ENCODE results near the gene IQSEC3. TPM values are rescaled to one million over a fixed set of nuclear protein-coding genes. Genes with fewer than 3 reads are reported as not detected.

Gene IQSEC3
- total and polyA plus RNA-seq, 7 experiments from 2014 or later, result 0.36 to 5.5 (median 1.7) TPM; not detected in 1

DNA sequence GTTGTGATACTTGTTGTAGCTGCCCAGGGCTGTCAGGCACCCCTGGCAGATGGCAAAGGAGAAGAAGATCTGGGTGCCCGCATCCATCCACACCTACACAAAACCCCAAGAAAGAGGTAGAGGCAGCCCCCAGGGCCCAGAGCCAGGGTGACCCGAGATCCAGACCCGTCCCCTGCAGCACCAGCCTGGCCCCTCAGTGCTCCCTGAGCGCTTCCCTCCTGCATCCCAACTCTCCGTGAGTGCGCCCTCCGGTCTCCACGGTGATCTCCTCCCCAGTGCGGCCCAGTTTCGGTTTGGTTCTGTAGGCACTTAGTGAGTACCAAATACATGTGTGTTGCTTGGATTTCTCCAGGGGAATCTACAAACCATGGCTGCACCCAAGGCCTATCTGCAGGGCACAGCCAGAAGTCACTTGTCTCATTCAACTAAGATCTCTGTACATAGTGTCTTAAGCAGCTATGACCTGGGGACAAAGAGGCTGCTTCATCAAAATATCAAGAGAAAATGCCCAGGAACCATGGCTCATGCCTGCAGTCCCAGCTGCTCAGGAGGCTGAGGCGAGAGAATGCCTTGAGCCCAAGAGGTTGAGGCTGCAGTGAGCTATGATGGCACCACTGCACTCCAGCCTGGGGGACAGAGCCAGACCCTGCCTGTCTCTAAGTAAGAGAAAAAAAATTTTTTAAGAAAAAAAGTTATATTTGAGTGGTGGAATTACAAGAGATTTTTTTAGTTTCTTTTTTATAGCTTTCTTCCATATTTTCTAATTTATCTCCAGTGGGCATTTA lies 131.5 kb downstream of the IQSEC3 start:
- no peak overlapping the region for H3K27ac Mint-ChIP-seq
- ChIA-PET POLR2A (no interaction called here), CTCF (no interaction called here)
- no peak overlapping the region for H3K4me3 Mint-ChIP-seq
- H3K4me1 Mint-ChIP-seq, result peaks cover 0 to 6% (median 4%) of the 10 kb centered on the region in 7 donors
- peaks cover 0 to 6% (median 0%) of the 10 kb centered on the region in 11 donors for H3K9me3 Mint-ChIP-seq
- Histone ChIP-seq H3K36me3 (ENCODE audit: control insufficient read depth in 2 of 3, insufficient read depth in 3 of 3, low read length in 3 of 3) (no peaks in the 10 kb centered on the region), H3K27ac (ENCODE audit: low read depth, low read length) (no peak overlapping the region), H3K4me1 (ENCODE audit: control insufficient read depth in 2 of 2, insufficient read depth in 2 of 2, low read length in 2 of 2) (no peaks in the 10 kb centered on the region), H3K27me3 (ENCODE audit: control insufficient read depth in 2 of 2, insufficient read depth in 2 of 2, low read length in 2 of 2) (no peaks in the 10 kb centered on the region), H3K4me3 (ENCODE audit: low read length) (no peak overlapping the region), H3K9me3 (ENCODE audit: control insufficient read depth in 2 of 3, low read length in 3 of 3) (no peaks in the 10 kb centered on the region)
- ATAC-seq (no peak), DNase-seq (no peak)
- no peaks in the 10 kb centered on the region for H3K36me3 Mint-ChIP-seq
- intact Hi-C loops (cut with micrococcal nuclease), result no loop called here
- H3K27me3 Mint-ChIP-seq, result peaks cover 19 to 53% (median 45%) of the 10 kb centered on the region in 5 donors

DNA sequence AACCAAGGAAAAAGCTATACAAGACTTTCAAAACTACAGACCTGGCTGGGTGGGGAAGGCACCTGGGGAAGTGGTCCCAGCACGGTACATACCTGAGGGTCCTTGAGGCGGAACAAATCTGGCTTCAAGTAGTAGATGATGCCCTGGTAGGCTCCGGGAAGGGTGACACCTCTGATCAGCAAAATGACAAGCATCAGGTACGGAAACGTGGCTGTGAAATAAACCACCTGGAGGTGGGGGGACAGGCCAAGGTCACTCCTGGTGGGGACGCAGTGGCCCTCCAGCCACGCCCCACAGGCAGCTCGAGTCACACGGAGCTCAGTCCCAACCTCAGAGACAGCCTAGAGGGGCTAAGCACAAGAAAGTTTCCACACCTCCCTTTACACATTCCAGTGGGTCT lies 132.1 kb downstream of the IQSEC3 start:
- ATAC-seq (no peak), DNase-seq (no peak)
- Mint-ChIP-seq H3K4me3 (no peak overlapping the region), H3K4me1 (peaks cover 0 to 6% (median 4%) of the 10 kb centered on the region in 7 donors), H3K27ac (no peak overlapping the region), H3K9me3 (peaks cover 0 to 6% (median 0%) of the 10 kb centered on the region in 11 donors), H3K36me3 (no peaks in the 10 kb centered on the region), H3K27me3 (peaks cover 19 to 47% (median 44%) of the 10 kb centered on the region in 5 donors)
- H3K36me3 ChIP-seq (ENCODE audit: control insufficient read depth in 2 of 3, insufficient read depth in 3 of 3, low read length in 3 of 3), result no peaks in the 10 kb centered on the region
- CTCF ChIA-PET, result no interaction called here
- no peaks in the 10 kb centered on the region for H3K9me3 ChIP-seq (ENCODE audit: control insufficient read depth in 2 of 3, low read length in 3 of 3)
- POLR2A ChIA-PET, result no interaction called here
- H3K27ac ChIP-seq (ENCODE audit: low read depth, low read length), result no peak overlapping the region
- intact Hi-C loops (cut with micrococcal nuclease), result no loop called here
- H3K27me3 ChIP-seq (ENCODE audit: control insufficient read depth in 2 of 2, insufficient read depth in 2 of 2, low read length in 2 of 2), result no peaks in the 10 kb centered on the region
- H3K4me1 ChIP-seq (ENCODE audit: control insufficient read depth in 2 of 2, insufficient read depth in 2 of 2, low read length in 2 of 2), result no peaks in the 10 kb centered on the region
- H3K4me3 ChIP-seq (ENCODE audit: low read length), result no peak overlapping the region

DNA sequence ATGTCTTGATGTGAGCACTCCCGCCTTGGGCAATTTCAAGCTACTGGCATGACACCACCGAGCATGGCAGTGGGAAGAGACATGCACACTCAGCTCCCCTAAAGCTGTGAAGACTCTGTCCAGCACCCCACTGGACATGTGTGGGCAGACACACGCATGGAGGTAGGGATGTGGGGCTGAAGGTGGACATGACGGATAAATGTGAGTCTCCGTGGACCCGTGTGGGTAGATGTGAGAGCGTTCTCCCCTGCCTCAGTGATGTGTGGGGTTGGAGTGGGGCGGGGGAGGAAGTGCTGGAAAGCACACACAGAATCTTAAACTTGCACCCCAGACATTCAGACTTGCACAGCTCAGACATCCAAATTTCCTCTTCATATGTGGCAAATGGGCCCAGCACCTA lies 134.8 kb downstream of the IQSEC3 start:
- H3K27ac ChIP-seq (ENCODE audit: low read depth, low read length), result no peak overlapping the region
- no peak overlapping the region for H3K27ac Mint-ChIP-seq
- CTCF ChIA-PET, result no interaction called here
- peaks cover 0 to 7% (median 4%) of the 10 kb centered on the region in 7 donors for H3K4me1 Mint-ChIP-seq
- no peaks in the 10 kb centered on the region for H3K27me3 ChIP-seq (ENCODE audit: control insufficient read depth in 2 of 2, insufficient read depth in 2 of 2, low read length in 2 of 2)
- H3K4me1 ChIP-seq (ENCODE audit: control insufficient read depth in 2 of 2, insufficient read depth in 2 of 2, low read length in 2 of 2), result no peaks in the 10 kb centered on the region
- no peaks in the 10 kb centered on the region for H3K9me3 ChIP-seq (ENCODE audit: control insufficient read depth in 2 of 3, low read length in 3 of 3)
- H3K4me3 ChIP-seq (ENCODE audit: low read length), result no peak overlapping the region
- intact Hi-C loops (cut with micrococcal nuclease), result no loop called here
- POLR2A ChIA-PET, result no interaction called here
- H3K27me3 Mint-ChIP-seq, result peaks cover 36 to 68% (median 54%) of the 10 kb centered on the region in 5 donors
- H3K4me3 Mint-ChIP-seq, result no peak overlapping the region
- peaks cover 0 to 6% (median 0%) of the 10 kb centered on the region in 11 donors for H3K9me3 Mint-ChIP-seq
- no peaks in the 10 kb centered on the region for H3K36me3 ChIP-seq (ENCODE audit: control insufficient read depth in 2 of 3, insufficient read depth in 3 of 3, low read length in 3 of 3)
- DNase-seq (no peak), ATAC-seq (no peak)
- H3K36me3 Mint-ChIP-seq, result no peaks in the 10 kb centered on the region

DNA sequence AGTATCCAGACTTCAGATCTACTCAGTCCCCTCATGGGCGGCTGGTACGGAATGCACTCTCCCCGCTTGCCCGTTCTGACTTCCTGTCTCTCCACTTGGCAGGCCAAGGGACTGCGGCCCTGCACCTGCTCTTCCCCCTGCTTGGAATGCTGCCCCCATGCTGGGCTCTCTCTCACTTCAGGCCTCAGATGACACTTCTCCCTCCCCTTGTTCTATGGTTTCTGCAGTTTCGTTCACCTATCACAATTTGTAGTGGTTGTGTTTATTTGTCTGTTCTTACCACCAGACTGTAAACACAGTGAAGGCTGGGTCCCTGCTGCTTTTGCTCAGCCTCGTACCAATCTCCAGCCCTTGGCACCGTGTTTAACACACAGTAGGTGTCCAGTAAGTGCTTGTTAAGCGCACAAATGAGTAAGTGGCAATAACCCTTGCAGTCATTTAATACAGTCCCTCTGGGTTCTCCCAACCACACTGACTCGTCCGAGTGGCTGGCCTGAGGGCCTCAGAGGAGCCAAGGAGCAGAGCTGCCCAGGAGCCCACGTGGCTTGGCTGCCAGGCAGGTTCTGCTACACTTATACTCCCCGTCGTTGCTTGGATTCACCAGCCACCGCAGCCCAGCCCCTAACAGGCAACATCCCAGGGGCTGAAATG lies 135.6 kb downstream of the IQSEC3 start:
- H3K9me3 ChIP-seq (ENCODE audit: control insufficient read depth in 2 of 3, low read length in 3 of 3), result no peaks in the 10 kb centered on the region
- no peaks in the 10 kb centered on the region for H3K27me3 ChIP-seq (ENCODE audit: control insufficient read depth in 2 of 2, insufficient read depth in 2 of 2, low read length in 2 of 2)
- CTCF ChIA-PET, result no interaction called here
- no peak overlapping the region for H3K4me3 ChIP-seq (ENCODE audit: low read length)
- intact Hi-C loops (cut with micrococcal nuclease), result no loop called here
- H3K4me1 Mint-ChIP-seq, result peaks cover 0 to 7% (median 4%) of the 10 kb centered on the region in 7 donors
- H3K36me3 ChIP-seq (ENCODE audit: control insufficient read depth in 2 of 3, insufficient read depth in 3 of 3, low read length in 3 of 3), result no peaks in the 10 kb centered on the region
- ATAC-seq, result no peak
- POLR2A ChIA-PET, result no interaction called here
- peak overlapping the region in 5 of 10 donors; percentile 14 to 68 (median 36) for H3K4me3 Mint-ChIP-seq
- H3K27ac Mint-ChIP-seq, result no peak overlapping the region
- H3K27me3 Mint-ChIP-seq, result peaks cover 36 to 72% (median 50%) of the 10 kb centered on the region in 5 donors
- H3K9me3 Mint-ChIP-seq, result peaks cover 0 to 2% (median 0%) of the 10 kb centered on the region in 11 donors
- H3K36me3 Mint-ChIP-seq, result no peaks in the 10 kb centered on the region
- no peaks in the 10 kb centered on the region for H3K4me1 ChIP-seq (ENCODE audit: control insufficient read depth in 2 of 2, insufficient read depth in 2 of 2, low read length in 2 of 2)
- no peak overlapping the region for H3K27ac ChIP-seq (ENCODE audit: low read depth, low read length)
- no peak for DNase-seq

DNA sequence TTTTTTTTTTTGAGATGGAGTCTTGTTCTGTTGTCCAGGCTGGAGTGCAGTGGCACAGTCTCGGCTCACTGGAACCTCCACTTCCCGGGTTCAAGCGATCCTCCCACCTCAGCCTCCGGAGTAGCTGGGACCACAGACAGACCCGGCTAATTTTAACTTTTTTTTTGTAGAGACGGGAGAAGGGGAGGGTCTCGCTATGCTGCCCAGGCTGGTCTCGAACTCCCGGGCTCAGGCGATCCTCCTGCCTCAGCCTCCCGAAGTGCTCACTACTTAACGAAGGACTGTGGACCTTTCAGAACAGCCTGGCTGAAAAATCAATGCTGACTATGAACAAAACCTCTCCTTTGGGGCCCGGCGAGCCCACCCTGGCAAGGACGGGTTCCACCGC lies 136.5 kb downstream of the IQSEC3 start:
- Histone ChIP-seq H3K27ac (ENCODE audit: low read depth, low read length) (no peak overlapping the region), H3K36me3 (ENCODE audit: control insufficient read depth in 2 of 3, insufficient read depth in 3 of 3, low read length in 3 of 3) (no peaks in the 10 kb centered on the region), H3K4me1 (ENCODE audit: control insufficient read depth in 2 of 2, insufficient read depth in 2 of 2, low read length in 2 of 2) (no peaks in the 10 kb centered on the region), H3K27me3 (ENCODE audit: control insufficient read depth in 2 of 2, insufficient read depth in 2 of 2, low read length in 2 of 2) (no peaks in the 10 kb centered on the region), H3K4me3 (ENCODE audit: low read length) (no peak overlapping the region), H3K9me3 (ENCODE audit: control insufficient read depth in 2 of 3, low read length in 3 of 3) (no peaks in the 10 kb centered on the region)
- intact Hi-C loops (cut with micrococcal nuclease), result no loop called here
- no peak for ATAC-seq
- Mint-ChIP-seq H3K36me3 (no peaks in the 10 kb centered on the region), H3K4me3 (peak overlapping the region in 1 of 10 donors; percentile 31), H3K27me3 (peaks cover 36 to 65% (median 44%) of the 10 kb centered on the region in 5 donors), H3K27ac (no peak overlapping the region), H3K4me1 (peaks cover 0 to 5% (median 4%) of the 10 kb centered on the region in 7 donors), H3K9me3 (peaks cover 0 to 3% (median 0%) of the 10 kb centered on the region in 11 donors)
- no peak for DNase-seq
- POLR2A ChIA-PET, result no interaction called here
- CTCF ChIA-PET, result no interaction called here

DNA sequence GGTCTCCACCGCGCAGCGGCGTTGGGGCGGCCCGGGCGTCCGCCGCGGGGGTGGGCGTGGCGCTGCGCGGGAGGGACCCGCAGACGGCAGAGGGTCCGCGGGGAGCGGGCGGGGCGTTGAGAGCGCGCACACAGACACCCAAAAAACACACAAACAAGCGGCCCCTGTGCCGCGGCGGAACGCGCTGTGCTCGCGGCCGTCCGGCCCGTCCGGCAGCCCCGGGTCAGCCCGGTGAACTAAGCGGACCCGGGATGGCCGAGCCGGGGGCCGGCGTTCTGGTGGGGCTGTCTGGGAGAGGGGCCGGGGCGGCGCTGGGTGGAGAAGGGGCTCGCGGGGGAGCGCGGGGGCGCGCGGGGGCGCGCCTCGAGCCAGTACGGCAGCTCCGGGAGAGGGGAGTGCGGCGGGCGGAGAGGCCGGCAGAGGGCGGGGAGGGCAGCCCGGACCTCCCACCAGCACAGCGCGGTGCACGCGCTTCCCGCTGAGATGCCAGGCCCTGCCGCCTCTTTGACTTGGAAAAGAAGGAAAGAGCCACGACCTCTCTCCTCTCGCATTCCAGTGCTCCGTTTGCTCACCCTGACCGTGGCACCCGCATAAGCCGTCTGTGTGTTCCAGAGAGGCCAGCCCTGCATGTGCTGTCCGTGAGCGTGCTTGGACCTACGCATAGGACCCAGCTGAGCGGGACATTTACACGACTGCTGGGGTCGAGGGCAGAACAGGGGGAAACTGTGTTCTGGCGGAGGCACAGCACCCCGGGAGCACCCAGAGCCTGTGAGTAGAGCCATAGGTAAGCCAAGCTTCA lies 137.1 kb downstream of the IQSEC3 start:
- ChIA-PET POLR2A (no interaction called here), CTCF (no interaction called here)
- no peak overlapping the region for H3K27ac Mint-ChIP-seq
- H3K36me3 Mint-ChIP-seq, result no peaks in the 10 kb centered on the region
- no peaks in the 10 kb centered on the region for H3K36me3 ChIP-seq (ENCODE audit: control insufficient read depth in 2 of 3, insufficient read depth in 3 of 3, low read length in 3 of 3)
- ATAC-seq (no peak), DNase-seq (no peak)
- intact Hi-C loops (cut with micrococcal nuclease), result no loop called here
- H3K9me3 ChIP-seq (ENCODE audit: control insufficient read depth in 2 of 3, low read length in 3 of 3), result no peaks in the 10 kb centered on the region
- no peaks in the 10 kb centered on the region for H3K4me1 ChIP-seq (ENCODE audit: control insufficient read depth in 2 of 2, insufficient read depth in 2 of 2, low read length in 2 of 2)
- H3K27ac ChIP-seq (ENCODE audit: low read depth, low read length), result no peak overlapping the region
- peaks cover 36 to 64% (median 39%) of the 10 kb centered on the region in 5 donors for H3K27me3 Mint-ChIP-seq
- H3K4me3 Mint-ChIP-seq, result peak overlapping the region in 1 of 10 donors; percentile 34
- H3K9me3 Mint-ChIP-seq, result peaks cover 0 to 3% (median 0%) of the 10 kb centered on the region in 11 donors
- H3K4me3 ChIP-seq (ENCODE audit: low read length), result no peak overlapping the region
- no peaks in the 10 kb centered on the region for H3K27me3 ChIP-seq (ENCODE audit: control insufficient read depth in 2 of 2, insufficient read depth in 2 of 2, low read length in 2 of 2)
- H3K4me1 Mint-ChIP-seq, result peaks cover 0 to 5% (median 4%) of the 10 kb centered on the region in 7 donors

Measured in naive thymus-derived CD4-positive, alpha-beta T cell (primary cell).